NCI-H446 treated with DMSO at 0.1 percent for 48 hours (cell line): ENCODE data around the gene NUDT12.

Source experiments
- DNase-seq: peaks from one replicate; lab custom pipeline; 2025; lab: John Stamatoyannopoulos, UW

Gene NUDT12

GRCh38 chr5:103541114-103541513, 21.5 kb downstream of the NUDT12 start:
- DNase-seq = no peak

- no peak for DNase-seq
Observed at GRCh38 chr5:103539376-103540330, 22.9 kb downstream of the NUDT12 start.

DNA sequence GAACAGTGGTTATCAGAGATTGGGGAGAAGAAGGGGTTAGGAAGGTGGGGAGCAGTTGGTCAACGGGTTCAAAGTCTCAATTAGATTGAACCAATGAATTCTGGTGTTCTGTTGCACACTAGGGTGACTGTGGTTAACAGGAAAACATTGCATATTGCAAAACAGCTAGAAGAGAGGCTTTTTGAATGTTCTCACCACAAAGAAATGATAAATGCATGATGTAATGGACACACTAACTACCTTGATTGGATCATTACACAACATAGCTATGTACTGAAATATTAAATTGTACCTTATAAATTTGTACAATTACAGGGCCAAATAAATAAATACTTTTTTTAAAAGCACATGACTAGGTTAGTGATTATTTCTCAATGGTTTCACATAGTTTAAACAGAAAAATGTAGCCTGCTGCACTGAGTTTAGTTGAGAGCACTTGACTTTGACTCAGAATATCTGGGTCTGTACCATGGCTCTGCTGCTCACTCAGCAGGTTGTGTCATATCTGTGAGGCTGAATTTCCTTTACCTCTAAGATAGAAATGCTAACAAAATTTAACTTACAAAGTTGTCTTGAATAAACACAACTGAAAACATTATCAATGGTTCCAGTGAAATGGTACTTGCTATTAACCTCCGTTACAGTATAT, 30.4 kb downstream of the NUDT12 start:
- DNase-seq = no peak

GRCh38 chr5:103526164-103526915, 36.2 kb downstream of the NUDT12 start:
- DNase-seq = no peak

GRCh38 chr5:103525361-103525760, 37.2 kb downstream of the NUDT12 start:
- no peak for DNase-seq

DNA sequence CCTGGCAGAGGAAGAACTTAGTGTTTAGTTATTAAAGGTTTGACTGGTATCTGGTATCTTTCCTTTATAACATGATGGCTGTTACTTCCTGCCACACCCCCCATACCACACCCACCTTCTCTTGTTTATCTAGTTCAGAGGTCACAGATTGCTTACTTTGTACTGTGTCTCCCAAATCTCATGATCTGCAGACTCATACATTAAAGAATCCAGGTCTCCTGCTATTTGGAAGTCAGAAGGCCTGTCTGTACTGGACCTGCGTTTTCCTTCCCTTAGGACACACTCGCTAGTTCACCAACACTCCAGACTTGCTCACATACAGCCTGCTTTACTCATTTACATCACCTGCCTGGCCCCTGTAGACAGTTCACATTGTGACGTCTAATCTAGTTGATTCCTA, 39.3 kb downstream of the NUDT12 start:
- DNase-seq = no peak

DNA sequence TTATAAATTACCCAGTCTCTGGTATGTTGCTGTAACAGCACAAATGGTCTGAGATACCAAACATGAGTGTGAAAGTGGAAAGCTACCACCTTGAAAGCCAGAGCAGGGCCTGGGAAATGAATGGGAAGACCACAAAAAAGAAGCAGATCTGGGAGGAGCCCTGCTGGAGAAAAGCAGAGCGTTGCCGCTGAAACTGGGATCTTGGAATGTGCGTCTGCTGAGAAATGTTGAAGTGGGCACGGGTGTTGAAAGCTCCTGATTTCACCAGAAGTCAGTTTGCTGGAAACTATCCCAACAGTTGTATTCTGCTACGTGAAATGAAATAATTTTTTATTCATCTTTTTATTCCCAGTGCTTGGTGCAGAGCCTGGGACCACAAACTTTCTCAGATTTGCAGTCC, 40.0 kb downstream of the NUDT12 start:
- DNase-seq = no peak

DNA sequence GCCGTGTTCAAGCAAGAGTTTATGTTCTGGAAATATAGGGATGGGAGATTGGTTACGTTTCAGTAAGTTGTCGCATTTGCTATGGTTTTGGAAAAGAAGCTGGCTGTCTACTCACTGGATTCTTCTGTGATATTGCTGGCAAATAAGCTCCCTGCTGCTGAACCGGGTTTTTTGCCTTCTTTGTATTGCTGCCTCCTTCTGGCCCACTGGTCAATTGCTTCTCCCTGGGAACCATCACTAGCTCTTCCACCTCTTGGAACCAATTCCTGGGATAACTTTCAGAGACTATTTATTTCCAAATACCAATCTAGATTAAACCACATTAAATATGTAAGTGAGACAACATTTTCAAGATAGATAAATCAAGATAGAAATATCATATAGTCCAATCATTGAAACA, 43.0 kb downstream of the NUDT12 start:
- DNase-seq = no peak

- DNase-seq = no peak
Observed at GRCh38 chr5:103514371-103514770, 48.2 kb downstream of the NUDT12 start.

DNA sequence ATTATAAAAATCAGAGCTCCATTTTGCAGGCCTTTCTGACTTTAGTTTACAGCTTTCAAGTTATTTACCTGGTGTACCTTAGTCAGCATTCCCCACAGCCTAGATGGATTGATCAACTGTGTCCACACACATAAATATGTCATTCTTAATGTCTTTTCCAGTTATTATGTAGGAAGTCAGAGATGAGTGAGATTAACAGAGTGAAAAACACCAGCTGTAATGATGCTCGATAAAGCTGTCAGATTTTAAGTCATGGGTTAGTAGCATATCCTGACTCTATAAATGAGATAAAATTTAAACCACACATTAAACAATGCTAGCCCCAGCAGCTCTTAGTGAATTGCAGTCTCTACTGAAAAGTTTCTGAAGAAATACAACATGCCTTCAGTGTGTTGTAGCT, 48.9 kb downstream of the NUDT12 start:
- DNase-seq = no peak

GRCh38 chr5:103512500-103512899, 50.1 kb downstream of the NUDT12 start:
- no peak for DNase-seq

DNA sequence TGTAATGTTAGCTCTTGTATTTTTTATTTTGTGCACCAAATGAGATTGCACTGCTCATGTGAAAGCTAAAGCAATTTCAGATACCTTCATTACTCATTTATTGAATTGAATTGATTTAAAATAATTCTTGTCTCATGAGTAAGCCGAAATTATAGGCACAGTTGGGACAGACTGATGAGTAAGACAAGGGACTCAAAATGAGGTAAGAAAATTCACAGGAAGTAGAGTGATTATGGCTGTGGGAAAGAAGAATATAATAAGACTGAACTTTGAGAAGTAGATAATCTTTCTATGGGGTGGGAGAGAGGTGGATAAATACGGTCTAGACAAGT, 51.1 kb downstream of the NUDT12 start:
- no peak for DNase-seq

GRCh38 chr5:103510851-103511553, 51.6 kb downstream of the NUDT12 start:
- no peak for DNase-seq

GRCh38 chr5:103505581-103506305, 56.8 kb downstream of the NUDT12 start:
- DNase-seq = no peak

DNA sequence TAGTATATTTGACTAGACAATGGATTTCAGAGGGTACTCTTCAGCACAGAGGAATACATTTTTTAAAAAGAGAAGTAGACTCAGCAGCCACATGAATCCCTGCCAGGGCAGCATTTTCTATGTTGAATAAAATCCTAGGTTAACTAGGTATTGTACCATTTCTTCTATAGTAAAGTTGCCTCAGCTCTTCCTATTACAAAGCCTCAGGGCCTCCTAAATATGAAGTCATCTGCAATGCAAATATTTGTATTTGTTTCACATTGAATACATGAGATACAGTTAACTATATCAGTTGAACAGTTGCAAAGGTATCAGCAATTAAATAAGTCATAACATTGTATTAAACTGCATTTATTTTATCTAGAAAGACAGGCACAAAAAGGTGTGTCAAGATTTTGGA, 59.5 kb downstream of the NUDT12 start:
- DNase-seq = no peak

DNA sequence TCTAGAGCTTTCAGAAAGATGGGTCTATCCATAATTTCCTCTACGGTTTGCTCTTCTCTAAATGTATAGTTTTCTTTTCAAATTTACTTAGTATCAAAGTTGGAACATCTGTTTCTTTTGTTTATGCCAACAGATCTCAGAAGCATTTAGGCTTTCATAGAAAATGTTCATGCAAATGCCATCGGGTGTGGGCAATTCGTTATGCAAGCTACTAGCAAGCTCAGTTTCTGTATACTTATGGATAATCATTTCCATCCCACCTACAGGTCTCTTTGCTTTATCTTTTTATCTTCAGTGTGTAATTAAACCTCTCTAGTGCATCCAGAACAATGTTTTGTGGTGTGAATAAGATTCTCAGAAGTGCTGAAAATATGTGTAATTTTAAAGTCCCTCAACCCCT, 59.9 kb downstream of the NUDT12 start:
- no peak for DNase-seq
